Neural progenitor cell (in vitro differentiated cells): ENCODE results near the gene CCDC117. TPM values are rescaled to one million over a fixed set of nuclear protein-coding genes. Genes with fewer than 3 reads are reported as not detected.

Experiments used
- DNase-seq: peaks from one replicate; pipeline ENCODE4 v3.0.0-alpha.2; 2016; ENCODE audit warnings: low spot score
- H2AFZ ChIP-seq: fragments of 200-600 bp; sonication (generic); replicated peaks from 2 replicates; pipeline ENCODE4 v1.6.1; 2016; ENCODE audit warnings: antibody characterized with exemption
- H3F3A ChIP-seq: fragments of 200-600 bp; sonication (generic); 2 replicates; pipeline ENCODE4 v1.6.1; 2016; ENCODE audit warnings: antibody characterized with exemption, low read depth
- H3K27ac ChIP-seq: fragments of 200-600 bp; sonication (generic); 2 replicates; pipeline ENCODE4 v1.5.1; 2016; ENCODE audit warnings: mild to moderate bottlenecking
- H3K27me3 ChIP-seq: fragments of 200-600 bp; sonication (generic); 2 replicates; pipeline ENCODE4 v1.6.1; 2016; ENCODE audit warnings: mild to moderate bottlenecking, moderate library complexity
- H3K36me3 ChIP-seq: fragments of 200-600 bp; sonication (generic); 2 replicates; pipeline ENCODE4 v1.5.1; 2016
- H3K4me1 ChIP-seq: fragments of 200-600 bp; sonication (generic); 2 replicates; pipeline ENCODE4 v1.6.1; 2016; ENCODE audit warnings: mixed run types
- H3K4me2 ChIP-seq: fragments of 200-600 bp; sonication (generic); 2 replicates; pipeline ENCODE4 v1.6.1; 2016
- H3K4me3 ChIP-seq: fragments of 200-600 bp; sonication (generic); 2 replicates; pipeline ENCODE4 v1.5.1; 2016
- H3K79me2 ChIP-seq: fragments of 200-600 bp; sonication (generic); 2 replicates; pipeline ENCODE4 v1.6.1; 2016; ENCODE audit warnings: low read depth
- H3K9ac ChIP-seq: fragments of 200-600 bp; sonication (generic); 2 replicates; pipeline ENCODE4 v1.6.1; 2016
- H3K9me3 ChIP-seq: fragments of 200-600 bp; sonication (generic); 2 replicates; pipeline ENCODE4 v1.5.1; 2016; ENCODE audit warnings: low read depth
- H4K20me1 ChIP-seq: fragments of 200-600 bp; sonication (generic); 2 replicates; pipeline ENCODE4 v1.6.1; 2016; ENCODE audit warnings: low read depth
- H3K27ac Mint-ChIP-seq: 3 replicates; pipeline ENCODE4 v1.8.0; 2021; ENCODE audit warnings: mixed read lengths
- H3K27me3 Mint-ChIP-seq: 2 replicates; pipeline ENCODE4 v1.8.0; 2022; ENCODE audit warnings: low read depth, mild to moderate bottlenecking, inconsistent platforms, moderate library complexity, mixed read lengths; ENCODE audit not compliant: insufficient read depth
- H3K36me3 Mint-ChIP-seq: 3 replicates; pipeline ENCODE4 v1.8.0; 2021; ENCODE audit warnings: mixed read lengths
- H3K4me1 Mint-ChIP-seq: 3 replicates; pipeline ENCODE4 v1.8.0; 2021; ENCODE audit warnings: mixed read lengths
- H3K4me3 Mint-ChIP-seq: 3 replicates; pipeline ENCODE4 v1.8.0; 2021; ENCODE audit warnings: mild to moderate bottlenecking, moderate library complexity, mixed read lengths
- H3K9me3 Mint-ChIP-seq: 3 replicates; pipeline ENCODE4 v1.8.0; 2020; ENCODE audit warnings: mixed read lengths
- EZH2 ChIP-seq: fragments of 200-600 bp; sonication (generic); IDR thresholded peaks from 2 replicates; pipeline ENCODE4 v1.6.1; 2017; ENCODE audit warnings: antibody characterized with exemption, mild to moderate bottlenecking, moderate library complexity
- EZH2phosphoT487 ChIP-seq: fragments of 200-600 bp; sonication (generic); IDR thresholded peaks from 2 replicates; pipeline ENCODE4 v1.6.1; 2017; ENCODE audit warnings: antibody characterized with exemption
- total RNA-seq: library from RNA; depleted of rRNA; stranded (reverse); fragments of >200 nt; gene quantifications from 2 replicates; pipeline ENCODE4 v1.2.3, GENCODE V29; 2015; ENCODE audit warnings: low replicate concordance
- TF ChIP-seq, protein P1 (sequence below): fragments of 200-600 bp; sonication (generic); IDR thresholded peaks from 2 replicates; pipeline ENCODE4 v1.5.1; 2017; ENCODE audit warnings: antibody characterized with exemption, mild to moderate bottlenecking

The CCDC117 gene
- total RNA-seq, 1 donor from 2014 or later = 80.2 TPM

DNA sequence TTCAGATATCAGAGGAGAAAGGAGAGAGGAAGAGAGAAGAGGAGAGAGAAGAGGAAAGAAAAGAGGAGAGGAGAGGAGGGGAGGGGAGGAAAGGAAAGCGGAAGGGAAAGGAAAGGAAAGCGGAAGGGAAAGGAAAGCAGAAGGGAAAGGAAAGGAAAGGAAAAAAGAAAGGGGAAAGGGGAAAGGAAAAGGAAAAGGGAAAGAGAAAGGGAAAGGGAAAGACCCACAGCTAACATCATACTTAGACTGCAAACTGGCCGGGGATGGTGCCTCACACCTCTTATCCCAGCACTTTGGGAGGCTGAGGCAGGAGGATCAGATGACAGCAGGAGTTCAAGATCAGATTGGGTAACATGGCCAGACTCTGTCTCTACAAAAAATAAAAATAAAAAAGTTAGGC, 42.3 kb upstream of the CCDC117 start:
- H3K36me3 ChIP-seq = no peaks in the 10 kb centered on the region
- H3K9ac ChIP-seq = no peak overlapping the region
- H4K20me1 ChIP-seq = no peaks in the 10 kb centered on the region
- H3K4me2 ChIP-seq = no peak overlapping the region
- no peak overlapping the region for H3K4me3 Mint-ChIP-seq
- peaks cover 5% of the 10 kb centered on the region for H3K79me2 ChIP-seq
- no peak for TF ChIP-seq EZH2phosphoT487
- no peak for TF ChIP-seq EZH2
- TF ChIP-seq, protein P1, sequence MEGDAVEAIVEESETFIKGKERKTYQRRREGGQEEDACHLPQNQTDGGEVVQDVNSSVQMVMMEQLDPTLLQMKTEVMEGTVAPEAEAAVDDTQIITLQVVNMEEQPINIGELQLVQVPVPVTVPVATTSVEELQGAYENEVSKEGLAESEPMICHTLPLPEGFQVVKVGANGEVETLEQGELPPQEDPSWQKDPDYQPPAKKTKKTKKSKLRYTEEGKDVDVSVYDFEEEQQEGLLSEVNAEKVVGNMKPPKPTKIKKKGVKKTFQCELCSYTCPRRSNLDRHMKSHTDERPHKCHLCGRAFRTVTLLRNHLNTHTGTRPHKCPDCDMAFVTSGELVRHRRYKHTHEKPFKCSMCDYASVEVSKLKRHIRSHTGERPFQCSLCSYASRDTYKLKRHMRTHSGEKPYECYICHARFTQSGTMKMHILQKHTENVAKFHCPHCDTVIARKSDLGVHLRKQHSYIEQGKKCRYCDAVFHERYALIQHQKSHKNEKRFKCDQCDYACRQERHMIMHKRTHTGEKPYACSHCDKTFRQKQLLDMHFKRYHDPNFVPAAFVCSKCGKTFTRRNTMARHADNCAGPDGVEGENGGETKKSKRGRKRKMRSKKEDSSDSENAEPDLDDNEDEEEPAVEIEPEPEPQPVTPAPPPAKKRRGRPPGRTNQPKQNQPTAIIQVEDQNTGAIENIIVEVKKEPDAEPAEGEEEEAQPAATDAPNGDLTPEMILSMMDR = no peak
- peaks cover 6% of the 10 kb centered on the region for H3F3A ChIP-seq
- H3K4me1 Mint-ChIP-seq = no peaks in the 10 kb centered on the region
- no peaks in the 10 kb centered on the region for H3K27me3 ChIP-seq
- H3K27ac ChIP-seq = no peak overlapping the region
- H3K9me3 ChIP-seq = no peaks in the 10 kb centered on the region
- H2AFZ ChIP-seq = no peak overlapping the region
- H3K4me3 ChIP-seq = no peak overlapping the region
- no peak for DNase-seq
- H3K4me1 ChIP-seq = no peaks in the 10 kb centered on the region
- H3K27ac Mint-ChIP-seq = peak overlapping the region; percentile 46
- H3K27me3 Mint-ChIP-seq = peaks cover 3% of the 10 kb centered on the region
- H3K9me3 Mint-ChIP-seq = no peaks in the 10 kb centered on the region
- H3K36me3 Mint-ChIP-seq = peaks cover 17% of the 10 kb centered on the region

DNA sequence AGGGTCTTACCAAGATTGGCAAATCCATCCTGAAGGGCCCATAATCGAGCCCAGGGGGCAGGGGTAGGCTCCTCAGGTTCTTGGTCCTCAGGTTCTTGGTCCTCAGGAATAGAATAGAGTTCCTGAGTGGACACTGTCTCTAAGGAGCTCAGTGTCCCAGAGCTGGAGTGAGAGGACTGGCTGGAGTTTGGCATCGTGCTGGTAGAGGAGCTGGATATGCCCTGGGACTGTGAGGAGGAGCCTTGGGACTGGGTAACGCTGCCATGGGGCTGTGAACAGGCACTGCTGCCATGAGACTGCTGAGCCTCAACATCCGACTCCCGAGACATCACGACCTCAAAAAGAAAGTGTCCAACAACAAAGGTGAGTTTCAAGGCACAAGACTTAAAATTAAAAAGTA, 38.1 kb upstream of the CCDC117 start:
- peaks cover 12% of the 10 kb centered on the region for H3F3A ChIP-seq
- Mint-ChIP-seq H3K4me3 (no peak overlapping the region), H3K36me3 (peaks cover 11% of the 10 kb centered on the region), H3K27ac (no peak overlapping the region), H3K27me3 (no peaks in the 10 kb centered on the region), H3K9me3 (no peaks in the 10 kb centered on the region), H3K4me1 (peaks cover 21% of the 10 kb centered on the region)
- H3K79me2 ChIP-seq = peaks cover 47% of the 10 kb centered on the region
- no peaks in the 10 kb centered on the region for H3K27me3 ChIP-seq
- no peak overlapping the region for H2AFZ ChIP-seq
- H3K9me3 ChIP-seq = no peaks in the 10 kb centered on the region
- no peaks in the 10 kb centered on the region for H3K36me3 ChIP-seq
- DNase-seq = no peak
- TF ChIP-seq EZH2phosphoT487 (no peak), EZH2 (no peak)
- TF ChIP-seq, protein P1 = no peak
- H4K20me1 ChIP-seq = peaks cover 10% of the 10 kb centered on the region
- H3K4me2 ChIP-seq = no peak overlapping the region
- H3K4me1 ChIP-seq = peaks cover 15% of the 10 kb centered on the region
- no peak overlapping the region for H3K27ac ChIP-seq
- H3K9ac ChIP-seq = no peak overlapping the region
- no peak overlapping the region for H3K4me3 ChIP-seq

DNA sequence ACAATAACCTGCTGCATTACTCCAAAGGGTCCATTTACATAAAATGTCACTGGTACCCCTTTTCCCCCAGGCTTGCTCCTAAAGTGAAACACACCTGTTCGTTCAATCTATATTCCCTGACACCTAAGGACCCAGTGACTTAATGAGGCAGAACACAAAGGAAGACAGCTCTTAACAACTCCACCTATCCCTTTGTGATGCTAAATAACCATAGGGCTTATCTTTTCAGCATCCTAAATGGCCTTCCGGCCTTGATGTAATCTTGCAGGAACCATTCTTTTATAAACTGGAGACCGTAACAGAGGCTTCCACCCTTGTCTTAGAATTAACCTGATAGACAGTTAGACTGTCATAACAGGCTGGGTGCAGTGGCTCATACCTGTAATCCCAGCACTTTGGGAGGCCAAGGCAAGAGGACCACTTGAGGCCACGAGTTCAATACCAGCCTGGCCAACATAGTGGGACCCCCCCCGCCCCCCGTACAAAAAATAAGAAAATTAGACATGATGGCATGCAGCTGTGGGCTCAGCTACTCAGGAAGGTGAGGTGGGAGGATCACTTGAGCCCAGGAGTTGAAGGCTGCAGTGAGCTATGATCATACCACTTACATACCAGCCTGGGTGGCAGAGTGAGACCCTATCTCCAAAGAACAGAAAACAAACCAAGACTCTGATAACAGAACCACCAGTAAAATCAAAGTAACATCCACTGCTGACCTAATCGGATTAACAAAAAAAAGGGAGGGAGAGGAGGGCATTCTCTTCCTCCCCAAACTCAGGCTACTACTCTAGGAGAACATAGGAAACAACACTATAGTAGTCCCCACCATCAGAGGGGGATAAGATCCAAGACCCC, 36.0 kb upstream of the CCDC117 start:
- Histone ChIP-seq H3K4me3 (no peak overlapping the region), H3K36me3 (no peaks in the 10 kb centered on the region), H3F3A (peaks cover 17% of the 10 kb centered on the region), H4K20me1 (peaks cover 10% of the 10 kb centered on the region), H3K4me1 (peaks cover 15% of the 10 kb centered on the region), H3K27me3 (no peaks in the 10 kb centered on the region), H3K9ac (no peak overlapping the region), H2AFZ (no peak overlapping the region), H3K9me3 (no peaks in the 10 kb centered on the region), H3K27ac (no peak overlapping the region), H3K79me2 (peaks cover 68% of the 10 kb centered on the region), H3K4me2 (peak overlapping the region; percentile 42)
- peaks cover 11% of the 10 kb centered on the region for H3K36me3 Mint-ChIP-seq
- H3K4me1 Mint-ChIP-seq = peaks cover 29% of the 10 kb centered on the region
- TF ChIP-seq EZH2phosphoT487 = no peak
- no peak for TF ChIP-seq EZH2
- TF ChIP-seq, protein P1 = no peak
- peak overlapping the region; percentile 51 for H3K27ac Mint-ChIP-seq
- H3K9me3 Mint-ChIP-seq = no peaks in the 10 kb centered on the region
- no peaks in the 10 kb centered on the region for H3K27me3 Mint-ChIP-seq
- no peak overlapping the region for H3K4me3 Mint-ChIP-seq
- DNase-seq = peak; percentile 58
